ENCODE results near the gene HSP90AB1.
A peak's percentile ranks its signal among the peaks of the same experiment; 100 is the strongest.

The HSP90AB1 gene

DNA sequence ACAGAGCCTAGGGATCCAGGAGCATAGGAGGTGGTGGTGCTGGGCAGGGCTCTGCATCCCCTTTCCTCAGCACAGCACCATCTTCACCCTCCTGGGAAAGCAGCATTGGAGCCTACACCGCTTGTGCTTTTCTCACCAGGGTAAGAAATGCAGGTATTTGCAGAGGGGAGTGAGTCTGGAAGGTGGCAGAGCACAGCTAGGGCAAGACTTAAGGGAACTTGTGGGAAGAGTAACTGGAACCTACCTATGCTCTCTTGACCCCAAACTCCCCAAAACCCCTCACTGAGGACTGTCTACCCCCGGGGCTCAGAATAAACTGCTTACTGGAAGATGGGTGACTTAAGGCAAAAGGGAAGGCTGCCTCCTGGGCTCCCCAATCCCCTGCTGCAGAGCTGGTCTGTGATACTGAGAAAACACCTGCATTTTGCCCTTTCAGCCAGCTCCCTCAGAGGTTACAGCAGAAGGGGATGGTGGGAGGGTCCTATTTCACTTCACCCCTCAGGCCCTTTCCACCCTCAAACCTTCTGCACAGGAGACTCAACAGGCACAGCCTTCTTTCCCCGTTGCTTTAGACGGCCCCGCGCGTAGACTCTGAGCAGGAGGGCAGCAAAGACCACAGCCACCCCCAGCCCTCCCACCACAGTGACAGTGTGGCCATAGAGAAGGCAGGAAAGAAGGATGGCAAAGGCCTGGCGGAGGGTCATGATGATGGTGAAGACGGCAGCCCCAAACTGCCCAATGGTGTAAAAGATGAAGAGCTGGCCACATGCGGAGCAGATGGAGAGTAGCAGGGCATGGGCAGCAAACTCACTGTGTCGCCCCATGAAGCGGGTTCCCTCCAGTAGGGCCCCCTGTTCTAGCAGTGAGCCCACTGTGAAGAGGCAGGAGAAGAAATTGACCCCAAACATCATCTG is 7.5 kb downstream of the HSP90AB1 start:
- H3K4me3 ChIP-seq (ENCODE audit: low read depth, low read length): no peak overlapping the region
- H3K4me1 ChIP-seq (ENCODE audit: control insufficient read depth, insufficient read depth, low read length): no peaks in the 10 kb centered on the region
- 0 out of 2 replicates have a peak, but pooled peaks have one; percentile 9 for TF ChIP-seq EGR2 (tag by site-specific recombination; IDR thresholded peaks at IDR 0.05; ENCODE audit: low read depth)
- TF ChIP-seq ZNF366 (tag by site-specific recombination; conservative IDR thresholded peaks at IDR 0.05): 0 out of 2 replicates have a peak, but pooled peaks have one; percentile 16
- TF ChIP-seq ZNF140 (tag by site-specific recombination; IDR thresholded peaks at IDR 0.05): no peak
- H3K36me3 ChIP-seq (ENCODE audit: control insufficient read depth in 2 of 2, insufficient read depth in 1 of 2, low read length in 2 of 2): peaks cover 23 to 73% of the 10 kb centered on the region in 2 experiments
- ChIA-PET CTCF (interaction anchor here (0.6 to 3.2 kb wide), 25 partner anchors 8 to 1805 kb away, joined by 3 to 35 read pairs (median 3); partner anchors contain the start of genes AARS2 and SLC29A1), POLR2A (interaction anchor here (0.6 to 3.7 kb wide), 6 partner anchors 8 to 40 kb away, joined by 3 to 131 read pairs (median 6); partner anchors contain the start of genes HSP90AB1 and SLC29A1)
- H3K9me3 ChIP-seq (ENCODE audit: control insufficient read depth, insufficient read depth, low read depth, low read length): no peaks in the 10 kb centered on the region
- no peak overlapping the region for H3K27ac ChIP-seq (ENCODE audit: extremely low read depth, low read depth, low read length)

DNA sequence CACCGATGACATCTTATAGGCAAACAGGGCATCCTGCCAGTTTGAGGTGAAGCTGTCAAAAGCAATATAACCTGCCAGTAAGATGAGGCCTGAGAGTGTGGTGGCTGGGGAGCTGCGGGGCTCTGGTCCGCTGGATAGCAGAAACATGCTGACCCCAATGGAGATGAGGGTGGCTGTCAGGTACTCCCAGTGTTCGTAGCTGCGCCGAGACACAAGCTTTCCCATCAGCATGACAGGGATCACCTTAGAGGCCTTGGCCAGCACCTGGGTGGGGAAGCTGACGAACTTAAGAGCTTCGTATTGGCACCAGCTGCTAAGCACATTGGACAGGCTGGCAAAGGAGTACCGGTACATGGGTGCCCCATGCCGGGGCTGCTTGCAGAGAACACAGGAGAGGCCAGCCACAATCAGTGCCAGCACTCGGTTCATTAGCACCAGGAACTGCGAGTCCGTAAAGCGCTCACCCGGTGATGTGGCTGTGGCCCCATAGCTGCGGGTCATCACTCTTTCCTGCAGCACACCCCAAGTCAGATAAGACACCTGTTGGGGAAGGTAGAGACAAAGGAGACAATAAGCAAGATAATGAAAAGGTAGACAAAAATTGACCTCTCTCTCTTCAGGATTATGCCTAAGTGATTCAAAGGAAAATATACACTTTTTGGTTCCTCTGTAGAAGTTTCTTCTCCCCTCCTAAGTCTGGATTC is 8.4 kb downstream of the HSP90AB1 start:
- CTCF ChIA-PET: interaction anchor here (0.6 to 3.2 kb wide), 10 partner anchors 7 to 376 kb away, joined by 3 to 35 read pairs (median 10); partner anchors contain the start of gene AARS2
- POLR2A ChIA-PET: interaction anchor here (0.7 to 3.7 kb wide), 6 partner anchors 9 to 57 kb away, joined by 3 to 131 read pairs (median 8); partner anchors contain the start of genes AARS2, HSP90AB1 and SLC29A1
- TF ChIP-seq ZNF777 (tag by site-specific recombination; IDR thresholded peaks at IDR 0.05; ENCODE audit: borderline replicate concordance) (no peak), SCRT2 (tag by site-specific recombination; IDR thresholded peaks at IDR 0.05) (0 out of 2 replicates have a peak, but pooled peaks have one; percentile 53), ZBTB17 (tag by site-specific recombination; IDR thresholded peaks at IDR 0.05) (peak; percentile 44; the same call in 1 of the 2 replicates), ZEB2 (tag by site-specific recombination; IDR thresholded peaks at IDR 0.05) (no peak), ZNF776 (tag by site-specific recombination; IDR thresholded peaks at IDR 0.05; ENCODE audit: borderline replicate concordance) (no peak), ZNF785 (tag by site-specific recombination; IDR thresholded peaks at IDR 0.05) (no peak), ZIC2 (tag by site-specific recombination; IDR thresholded peaks at IDR 0.05) (peak; percentile 55; the same call in 1 of the 2 replicates), ZNF558 (tag by site-specific recombination; IDR thresholded peaks at IDR 0.05) (no peak), ZNF140 (tag by site-specific recombination; IDR thresholded peaks at IDR 0.05) (no peak), ZNF10 (tag by site-specific recombination; IDR thresholded peaks at IDR 0.05) (peak; percentile 17; the same call in 1 of the 2 replicates), ZNF561 (tag by site-specific recombination; IDR thresholded peaks at IDR 0.05; ENCODE audit: borderline replicate concordance) (no peak), ZNF600 (tag by site-specific recombination; IDR thresholded peaks at IDR 0.05) (peak; percentile 48), GLI4 (tag by site-specific recombination; IDR thresholded peaks at IDR 0.05) (no peak), ZNF747 (tag by site-specific recombination; IDR thresholded peaks at IDR 0.05) (no peak), ZNF701 (tag by site-specific recombination; IDR thresholded peaks at IDR 0.05) (no peak), ZNF394 (tag by site-specific recombination; IDR thresholded peaks at IDR 0.05; ENCODE audit: borderline replicate concordance) (peak; percentile 20; the same call in 1 of the 2 replicates), ZFP3 (tag by site-specific recombination; IDR thresholded peaks at IDR 0.05; ENCODE audit: low read depth) (no peak)
- TF ChIP-seq, protein P1, sequence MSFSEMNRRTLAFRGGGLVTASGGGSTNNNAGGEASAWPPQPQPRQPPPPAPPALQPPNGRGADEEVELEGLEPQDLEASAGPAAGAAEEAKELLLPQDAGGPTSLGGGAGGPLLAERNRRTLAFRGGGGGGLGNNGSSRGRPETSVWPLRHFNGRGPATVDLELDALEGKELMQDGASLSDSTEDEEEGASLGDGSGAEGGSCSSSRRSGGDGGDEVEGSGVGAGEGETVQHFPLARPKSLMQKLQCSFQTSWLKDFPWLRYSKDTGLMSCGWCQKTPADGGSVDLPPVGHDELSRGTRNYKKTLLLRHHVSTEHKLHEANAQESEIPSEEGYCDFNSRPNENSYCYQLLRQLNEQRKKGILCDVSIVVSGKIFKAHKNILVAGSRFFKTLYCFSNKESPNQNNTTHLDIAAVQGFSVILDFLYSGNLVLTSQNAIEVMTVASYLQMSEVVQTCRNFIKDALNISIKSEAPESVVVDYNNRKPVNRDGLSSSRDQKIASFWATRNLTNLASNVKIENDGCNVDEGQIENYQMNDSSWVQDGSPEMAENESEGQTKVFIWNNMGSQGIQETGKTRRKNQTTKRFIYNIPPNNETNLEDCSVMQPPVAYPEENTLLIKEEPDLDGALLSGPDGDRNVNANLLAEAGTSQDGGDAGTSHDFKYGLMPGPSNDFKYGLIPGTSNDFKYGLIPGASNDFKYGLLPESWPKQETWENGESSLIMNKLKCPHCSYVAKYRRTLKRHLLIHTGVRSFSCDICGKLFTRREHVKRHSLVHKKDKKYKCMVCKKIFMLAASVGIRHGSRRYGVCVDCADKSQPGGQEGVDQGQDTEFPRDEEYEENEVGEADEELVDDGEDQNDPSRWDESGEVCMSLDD (tag by site-specific recombination; IDR thresholded peaks at IDR 0.05): no peak
- TF ChIP-seq, protein P2, sequence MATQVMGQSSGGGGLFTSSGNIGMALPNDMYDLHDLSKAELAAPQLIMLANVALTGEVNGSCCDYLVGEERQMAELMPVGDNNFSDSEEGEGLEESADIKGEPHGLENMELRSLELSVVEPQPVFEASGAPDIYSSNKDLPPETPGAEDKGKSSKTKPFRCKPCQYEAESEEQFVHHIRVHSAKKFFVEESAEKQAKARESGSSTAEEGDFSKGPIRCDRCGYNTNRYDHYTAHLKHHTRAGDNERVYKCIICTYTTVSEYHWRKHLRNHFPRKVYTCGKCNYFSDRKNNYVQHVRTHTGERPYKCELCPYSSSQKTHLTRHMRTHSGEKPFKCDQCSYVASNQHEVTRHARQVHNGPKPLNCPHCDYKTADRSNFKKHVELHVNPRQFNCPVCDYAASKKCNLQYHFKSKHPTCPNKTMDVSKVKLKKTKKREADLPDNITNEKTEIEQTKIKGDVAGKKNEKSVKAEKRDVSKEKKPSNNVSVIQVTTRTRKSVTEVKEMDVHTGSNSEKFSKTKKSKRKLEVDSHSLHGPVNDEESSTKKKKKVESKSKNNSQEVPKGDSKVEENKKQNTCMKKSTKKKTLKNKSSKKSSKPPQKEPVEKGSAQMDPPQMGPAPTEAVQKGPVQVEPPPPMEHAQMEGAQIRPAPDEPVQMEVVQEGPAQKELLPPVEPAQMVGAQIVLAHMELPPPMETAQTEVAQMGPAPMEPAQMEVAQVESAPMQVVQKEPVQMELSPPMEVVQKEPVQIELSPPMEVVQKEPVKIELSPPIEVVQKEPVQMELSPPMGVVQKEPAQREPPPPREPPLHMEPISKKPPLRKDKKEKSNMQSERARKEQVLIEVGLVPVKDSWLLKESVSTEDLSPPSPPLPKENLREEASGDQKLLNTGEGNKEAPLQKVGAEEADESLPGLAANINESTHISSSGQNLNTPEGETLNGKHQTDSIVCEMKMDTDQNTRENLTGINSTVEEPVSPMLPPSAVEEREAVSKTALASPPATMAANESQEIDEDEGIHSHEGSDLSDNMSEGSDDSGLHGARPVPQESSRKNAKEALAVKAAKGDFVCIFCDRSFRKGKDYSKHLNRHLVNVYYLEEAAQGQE (tag by site-specific recombination; IDR thresholded peaks at IDR 0.05): peak; percentile 74
- TF ChIP-seq, protein P3, sequence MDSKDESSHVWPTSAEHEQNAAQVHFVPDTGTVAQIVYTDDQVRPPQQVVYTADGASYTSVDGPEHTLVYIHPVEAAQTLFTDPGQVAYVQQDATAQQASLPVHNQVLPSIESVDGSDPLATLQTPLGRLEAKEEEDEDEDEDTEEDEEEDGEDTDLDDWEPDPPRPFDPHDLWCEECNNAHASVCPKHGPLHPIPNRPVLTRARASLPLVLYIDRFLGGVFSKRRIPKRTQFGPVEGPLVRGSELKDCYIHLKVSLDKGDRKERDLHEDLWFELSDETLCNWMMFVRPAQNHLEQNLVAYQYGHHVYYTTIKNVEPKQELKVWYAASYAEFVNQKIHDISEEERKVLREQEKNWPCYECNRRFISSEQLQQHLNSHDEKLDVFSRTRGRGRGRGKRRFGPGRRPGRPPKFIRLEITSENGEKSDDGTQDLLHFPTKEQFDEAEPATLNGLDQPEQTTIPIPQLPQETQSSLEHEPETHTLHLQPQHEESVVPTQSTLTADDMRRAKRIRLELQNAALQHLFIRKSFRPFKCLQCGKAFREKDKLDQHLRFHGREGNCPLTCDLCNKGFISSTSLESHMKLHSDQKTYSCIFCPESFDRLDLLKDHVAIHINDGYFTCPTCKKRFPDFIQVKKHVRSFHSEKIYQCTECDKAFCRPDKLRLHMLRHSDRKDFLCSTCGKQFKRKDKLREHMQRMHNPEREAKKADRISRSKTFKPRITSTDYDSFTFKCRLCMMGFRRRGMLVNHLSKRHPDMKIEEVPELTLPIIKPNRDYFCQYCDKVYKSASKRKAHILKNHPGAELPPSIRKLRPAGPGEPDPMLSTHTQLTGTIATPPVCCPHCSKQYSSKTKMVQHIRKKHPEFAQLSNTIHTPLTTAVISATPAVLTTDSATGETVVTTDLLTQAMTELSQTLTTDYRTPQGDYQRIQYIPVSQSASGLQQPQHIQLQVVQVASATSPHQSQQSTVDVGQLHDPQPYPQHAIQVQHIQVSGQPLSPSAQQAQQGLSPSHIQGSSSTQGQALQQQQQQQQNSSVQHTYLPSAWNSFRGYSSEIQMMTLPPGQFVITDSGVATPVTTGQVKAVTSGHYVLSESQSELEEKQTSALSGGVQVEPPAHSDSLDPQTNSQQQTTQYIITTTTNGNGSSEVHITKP (tag by site-specific recombination; IDR thresholded peaks at IDR 0.05): no peak
- no peak overlapping the region for H3K4me3 ChIP-seq (ENCODE audit: low read depth, low read length)
- peaks cover 20 to 72% of the 10 kb centered on the region in 2 experiments for H3K36me3 ChIP-seq (ENCODE audit: control insufficient read depth in 2 of 2, insufficient read depth in 1 of 2, low read length in 2 of 2)
- H3K27ac ChIP-seq (ENCODE audit: extremely low read depth, low read depth, low read length): no peak overlapping the region
- no peaks in the 10 kb centered on the region for H3K4me1 ChIP-seq (ENCODE audit: control insufficient read depth, insufficient read depth, low read length)
- H3K9me3 ChIP-seq (ENCODE audit: control insufficient read depth, insufficient read depth, low read depth, low read length): no peaks in the 10 kb centered on the region
